ENCODE measurements around the gene BMP8A.

GRCh38 chr1:39505289-39505688, 13.9 kb downstream of the BMP8A start:
- no peak for TF ChIP-seq CTCF (conservative IDR thresholded peaks at IDR 0.05; ENCODE audit: low read depth, low read length)
- TF ChIP-seq EZH2phosphoT487 (IDR thresholded peaks at IDR 0.05; ENCODE audit: borderline replicate concordance, low read length), result no peak

Data from PC-3 (cell line).